Raji (cell line): ENCODE measurements around the gene EREG.

Source experiments
- POLR2A ChIP-seq: IDR thresholded peaks from 2 replicates; pipeline ENCODE4 v1.6.1; 2011; ENCODE audit warnings: low read depth, low read length, control low read depth; ENCODE audit not compliant: insufficient read depth

The EREG gene

DNA sequence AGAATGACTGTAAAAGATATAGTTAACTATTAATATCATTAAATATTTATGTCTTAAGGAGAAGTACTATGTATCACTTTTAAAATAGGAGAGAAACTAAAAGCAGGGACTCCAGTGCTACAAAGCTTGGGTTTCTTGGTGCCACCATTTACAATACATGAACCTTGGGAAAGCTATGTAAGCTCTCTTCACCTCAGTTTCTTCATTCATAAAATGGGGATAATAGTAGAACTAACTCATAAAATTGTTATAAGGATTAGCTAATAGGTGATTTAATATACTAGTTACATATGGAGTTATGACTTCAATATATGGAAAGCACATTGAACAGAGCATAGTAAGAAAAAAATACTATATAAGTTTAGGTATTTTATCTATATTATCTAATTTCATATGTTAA lies 33.0 kb upstream of the EREG start:
- TF ChIP-seq POLR2A, result no peak

DNA sequence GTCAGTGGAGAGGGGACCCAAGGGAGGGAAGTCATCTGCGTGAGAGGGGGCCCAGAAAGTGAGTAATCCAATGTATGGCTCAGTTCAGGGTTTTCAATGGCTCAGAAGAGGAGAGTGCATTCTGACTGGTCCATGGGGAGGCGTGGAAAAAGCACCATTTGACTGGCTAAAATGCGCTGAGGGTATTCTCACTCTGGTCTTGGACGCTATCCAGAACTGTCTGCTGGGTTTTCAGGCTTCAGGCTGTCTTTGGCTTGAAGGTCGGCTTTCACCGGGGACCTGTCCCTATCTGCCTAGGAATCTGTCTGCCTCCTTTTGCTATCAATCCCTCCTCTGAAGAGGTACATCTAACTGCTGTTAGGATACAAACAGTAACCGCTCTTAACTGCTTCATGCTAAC lies 30.3 kb upstream of the EREG start:
- no peak for TF ChIP-seq POLR2A

DNA sequence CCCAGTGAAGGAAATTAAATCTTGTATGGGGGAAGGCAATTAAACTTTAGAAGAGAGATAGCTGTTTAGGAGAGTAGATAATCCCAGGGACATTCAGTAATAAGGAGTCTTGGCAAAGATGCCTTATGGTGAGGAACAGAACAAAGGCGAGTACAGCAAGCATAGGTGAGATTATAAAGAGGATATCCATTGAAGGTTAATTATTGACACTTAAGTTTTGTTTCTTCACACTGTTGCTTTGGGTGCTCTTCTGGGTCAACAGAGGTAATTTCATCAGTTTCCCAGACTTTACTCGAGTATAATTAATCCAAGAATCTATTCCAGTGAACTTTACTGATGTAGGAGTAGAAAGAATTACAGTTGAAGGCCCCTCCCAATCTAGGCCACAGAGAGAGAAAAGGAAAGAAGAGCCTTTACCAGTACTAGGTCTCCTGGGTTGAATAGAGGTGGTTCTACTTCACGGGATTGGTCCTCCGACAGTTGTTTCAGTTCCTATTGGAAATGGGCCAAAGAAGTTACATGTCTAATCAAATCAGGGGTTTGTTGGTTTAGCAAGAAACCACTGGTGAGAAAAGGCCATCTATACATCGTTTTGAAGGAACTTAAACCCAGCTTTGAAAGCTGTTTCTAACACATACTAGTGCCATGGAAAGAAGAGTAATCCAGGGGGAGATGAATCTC lies 29.5 kb upstream of the EREG start:
- TF ChIP-seq POLR2A, result no peak

DNA sequence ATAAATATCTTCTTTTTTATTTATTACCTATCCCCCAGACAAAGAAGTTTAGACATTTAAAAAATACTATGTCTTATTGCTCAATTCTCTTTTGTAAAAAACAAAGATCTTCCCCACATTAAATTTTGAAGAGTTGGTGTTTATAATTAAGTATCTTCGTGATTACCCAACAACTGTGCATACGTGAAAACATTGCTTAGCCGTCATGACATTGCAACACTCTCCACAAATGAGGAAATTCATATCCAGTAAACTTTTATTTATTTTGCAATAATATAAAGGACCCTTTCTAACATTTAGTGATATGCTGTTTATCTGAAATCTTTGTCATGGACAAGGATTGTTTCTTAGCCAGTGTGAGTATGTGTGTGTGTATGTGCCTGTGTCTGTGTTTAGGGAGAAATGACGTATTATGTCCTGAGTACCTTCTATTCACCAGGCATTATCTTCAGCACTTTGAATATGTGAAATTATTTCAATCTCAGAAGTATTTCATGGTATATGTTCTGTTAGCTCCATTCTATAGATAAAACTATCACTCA lies 26.1 kb upstream of the EREG start:
- no peak for TF ChIP-seq POLR2A

DNA sequence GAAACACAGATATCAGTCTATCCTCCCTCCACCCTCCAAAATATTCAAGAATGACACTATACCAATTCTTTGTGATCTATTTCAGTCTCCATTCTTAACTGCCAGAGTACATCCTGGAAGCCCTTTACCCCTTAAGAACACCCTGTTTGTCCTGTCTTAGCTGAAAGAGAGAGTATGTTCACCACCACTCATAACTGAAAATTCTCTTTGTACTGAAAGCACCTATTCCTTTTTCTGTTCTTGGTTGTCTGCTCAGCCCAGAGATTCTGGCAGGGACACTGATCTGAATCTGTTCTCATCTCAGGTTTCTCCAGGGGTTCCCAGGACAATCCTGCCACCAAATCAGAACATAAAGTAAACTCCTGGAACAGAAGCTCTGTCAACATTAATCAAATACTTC lies 25.4 kb upstream of the EREG start:
- no peak for TF ChIP-seq POLR2A

DNA sequence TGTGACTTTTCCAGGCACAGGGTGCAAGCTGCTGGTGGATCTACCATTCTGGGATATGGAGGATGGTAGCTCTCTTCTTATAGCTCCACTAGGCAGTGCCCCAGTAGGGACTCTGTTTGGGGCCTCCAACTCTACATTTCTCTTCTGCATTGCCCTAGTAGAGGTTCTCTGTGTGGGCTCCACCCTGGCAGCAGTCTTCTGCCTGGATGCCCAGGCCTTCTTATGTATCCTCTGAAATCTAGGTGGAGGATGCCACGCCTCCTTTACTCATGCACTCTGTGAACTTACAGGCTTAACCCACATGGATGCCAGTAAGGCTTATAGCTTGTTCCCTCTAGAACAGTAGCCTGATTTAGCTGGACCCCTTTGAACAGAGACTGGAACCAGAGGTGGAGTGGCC lies 20.9 kb upstream of the EREG start:
- TF ChIP-seq POLR2A, result no peak

DNA sequence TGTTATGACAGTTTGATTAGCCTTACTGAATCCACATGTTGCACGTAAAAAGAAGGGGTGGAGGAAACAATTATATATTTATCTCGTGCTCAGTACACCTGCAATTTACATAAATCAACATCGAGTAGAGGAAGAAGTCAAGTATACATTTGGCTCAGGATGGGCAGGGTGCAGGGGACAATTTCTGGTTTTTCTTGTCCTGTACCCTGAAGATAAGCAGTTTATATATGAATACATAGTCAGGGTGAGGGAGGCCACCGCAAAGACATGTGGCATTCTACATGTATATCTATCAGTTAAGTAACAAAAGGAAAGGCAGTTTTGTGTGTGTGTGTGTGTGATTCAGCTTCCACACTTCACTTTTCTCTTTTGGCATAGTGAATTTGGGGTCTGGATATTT lies 11.1 kb upstream of the EREG start:
- no peak for TF ChIP-seq POLR2A

DNA sequence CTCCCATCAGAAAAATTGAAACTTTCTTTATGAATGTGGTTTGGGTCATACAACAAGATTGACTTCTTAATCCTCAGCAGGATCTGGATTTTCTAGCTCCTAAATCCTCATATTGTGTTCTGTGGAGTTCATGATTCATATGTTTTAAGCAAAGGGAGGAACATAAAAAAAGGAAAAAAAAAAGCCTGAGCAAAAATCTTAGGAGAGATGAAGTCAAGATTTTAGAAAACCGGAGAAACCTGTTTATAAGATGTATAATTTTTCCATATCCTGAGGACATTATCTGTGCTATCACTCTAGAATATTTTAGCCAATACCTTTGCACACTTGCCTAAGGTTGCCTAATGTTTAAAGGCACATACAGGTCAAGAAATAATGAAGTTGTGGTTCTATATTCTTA lies 7.0 kb upstream of the EREG start:
- TF ChIP-seq POLR2A, result no peak

DNA sequence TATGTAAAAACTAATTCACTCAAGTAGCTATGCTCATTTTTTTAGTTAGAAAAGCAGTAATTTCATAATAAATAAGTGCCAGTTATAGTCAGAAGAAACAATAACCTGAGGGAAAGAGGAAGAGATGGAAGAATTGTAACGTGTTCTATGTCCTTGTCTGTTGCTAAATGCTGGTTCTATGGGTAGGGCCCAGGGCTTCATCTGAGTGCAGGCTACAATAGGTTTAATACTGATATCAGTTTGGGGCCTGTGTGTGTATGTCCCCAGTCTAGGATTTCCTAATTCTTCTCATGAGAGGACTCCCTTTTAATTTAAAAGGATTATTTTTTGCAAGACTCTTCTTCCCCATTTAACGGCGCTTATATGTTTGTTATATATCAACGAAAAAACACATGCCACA lies 3.3 kb upstream of the EREG start:
- TF ChIP-seq POLR2A, result no peak

DNA sequence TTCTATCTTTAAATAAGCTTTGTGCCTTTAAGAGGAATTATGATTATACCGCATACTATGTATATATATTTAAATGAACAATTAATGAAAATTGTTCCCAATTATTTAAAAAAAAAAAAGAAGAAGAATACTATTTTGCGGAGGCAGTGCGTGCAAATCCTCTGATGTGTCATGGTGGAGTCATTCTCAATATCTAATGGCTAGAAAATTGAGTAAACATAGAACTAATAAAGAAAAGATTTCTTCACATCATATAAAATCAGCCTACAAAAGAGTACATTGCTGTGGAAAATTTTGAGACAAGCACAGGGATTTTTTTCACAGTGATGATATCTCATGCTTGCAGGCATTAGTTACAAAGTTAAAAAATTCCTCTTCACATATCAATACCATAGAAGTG lies 2.6 kb upstream of the EREG start:
- TF ChIP-seq POLR2A, result no peak

DNA sequence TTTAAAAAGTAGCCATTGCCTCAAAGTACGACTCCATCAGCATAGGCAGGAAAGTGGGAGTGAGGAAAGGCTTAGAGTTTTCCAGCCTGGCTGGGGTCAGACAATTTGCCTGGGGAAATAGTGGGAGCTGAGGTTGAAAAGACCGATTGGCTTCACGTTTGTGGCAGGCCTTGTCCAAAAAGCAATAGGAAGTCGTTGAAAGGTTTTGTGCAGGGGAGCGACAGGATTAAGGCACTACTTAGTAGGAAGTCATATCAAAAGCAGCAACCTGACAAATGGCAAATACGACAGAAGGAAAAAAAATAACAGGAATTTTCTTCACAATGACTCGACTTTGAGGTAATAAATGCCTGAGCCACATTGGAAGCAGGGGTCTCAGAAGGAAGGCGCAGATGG lies 691 bp upstream of the EREG start:
- TF ChIP-seq POLR2A, result no peak

DNA sequence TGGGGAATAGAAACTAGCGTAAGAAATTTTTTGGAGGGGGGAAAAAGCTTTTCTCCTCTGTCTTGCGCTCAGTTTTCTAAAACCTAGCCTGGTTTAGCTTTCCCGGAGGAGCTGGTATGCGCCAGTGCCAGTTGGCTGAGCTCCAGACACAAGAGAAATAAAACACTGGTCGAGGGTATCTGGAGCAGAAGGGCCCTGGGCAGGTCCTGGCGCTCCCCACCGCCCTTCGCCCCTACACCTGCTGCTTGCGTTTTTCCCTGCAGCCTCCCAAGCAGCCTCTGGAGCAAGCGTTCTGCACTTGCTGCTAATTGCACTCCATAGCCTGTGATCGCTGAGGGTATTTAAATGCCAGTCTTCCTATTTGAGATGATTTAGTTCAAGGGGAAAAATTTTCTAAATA lies 816 bp downstream of the EREG start:
- no peak for TF ChIP-seq POLR2A

DNA sequence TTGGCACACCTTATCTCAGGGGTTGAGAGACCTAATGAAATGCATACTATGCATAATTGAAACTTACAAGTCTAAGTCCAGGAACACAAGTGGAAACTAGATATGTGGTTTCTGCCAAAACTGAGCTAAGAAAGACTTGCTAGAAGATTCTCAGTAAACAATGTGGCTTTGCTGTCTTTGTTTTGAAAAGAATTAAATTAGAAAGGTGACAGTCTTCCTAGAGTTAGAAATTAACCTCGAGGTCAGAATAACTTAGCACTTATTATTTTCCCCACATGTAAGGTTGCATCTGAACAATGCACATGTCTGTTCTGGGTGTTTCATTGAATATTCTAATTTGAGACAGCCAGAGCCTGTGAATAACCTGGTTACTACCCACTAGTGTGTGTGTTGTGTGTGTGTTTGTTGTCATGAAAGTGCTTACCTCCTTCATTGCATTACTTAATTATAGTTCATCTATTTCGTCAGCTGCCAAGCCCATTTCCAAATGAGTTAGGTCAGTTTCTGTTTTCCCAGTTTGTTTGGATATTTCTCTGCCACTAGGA lies 1.5 kb downstream of the EREG start:
- TF ChIP-seq POLR2A, result no peak

DNA sequence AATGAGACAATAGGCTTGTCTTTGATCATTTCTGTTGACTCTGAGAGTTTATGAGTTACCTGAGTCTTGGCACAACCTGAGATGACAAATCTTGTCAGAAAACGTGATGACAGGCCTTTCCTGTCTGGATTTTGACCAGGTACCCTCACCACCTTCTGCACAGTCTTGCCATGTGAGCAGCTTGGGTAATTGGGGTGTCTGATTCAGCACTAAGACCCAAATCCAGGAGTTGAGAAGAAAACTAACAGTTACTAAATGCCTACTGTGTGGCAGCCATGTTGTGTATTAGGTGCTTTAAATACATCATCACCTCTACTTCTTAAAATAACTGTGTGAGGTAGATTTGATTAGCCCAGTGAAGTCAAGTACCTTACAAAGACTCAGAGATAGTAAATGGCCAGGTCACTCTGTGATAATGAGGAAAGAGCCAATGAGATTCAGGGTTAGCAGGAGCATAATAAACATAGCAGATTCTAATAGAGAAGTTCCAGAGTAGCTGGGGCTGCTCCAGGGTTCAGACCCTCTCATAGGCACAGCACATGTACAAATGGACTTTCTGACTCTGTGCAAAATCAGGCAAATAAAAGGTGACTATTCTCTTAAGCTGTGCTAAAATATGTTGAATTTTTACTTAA lies 2.8 kb downstream of the EREG start:
- TF ChIP-seq POLR2A, result no peak

DNA sequence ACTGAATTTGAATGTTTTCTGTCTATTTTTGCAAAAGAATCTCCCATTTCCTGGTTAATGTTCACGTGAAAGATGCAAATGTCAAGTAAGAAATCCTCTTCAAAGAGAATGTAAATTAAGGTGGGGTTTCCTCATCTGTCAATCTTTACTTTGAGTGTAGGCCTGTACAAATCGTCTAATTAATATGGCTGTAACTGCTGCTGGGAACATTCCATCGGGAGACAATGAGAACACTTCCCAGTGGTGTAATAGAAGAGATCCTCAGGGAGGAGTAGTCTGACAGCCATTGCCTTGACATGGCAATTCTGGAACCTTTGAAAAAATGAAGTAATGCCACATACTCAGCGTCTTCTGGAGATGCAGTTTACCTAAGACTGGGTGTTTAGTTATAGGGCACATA lies 3.7 kb downstream of the EREG start:
- TF ChIP-seq POLR2A, result no peak

DNA sequence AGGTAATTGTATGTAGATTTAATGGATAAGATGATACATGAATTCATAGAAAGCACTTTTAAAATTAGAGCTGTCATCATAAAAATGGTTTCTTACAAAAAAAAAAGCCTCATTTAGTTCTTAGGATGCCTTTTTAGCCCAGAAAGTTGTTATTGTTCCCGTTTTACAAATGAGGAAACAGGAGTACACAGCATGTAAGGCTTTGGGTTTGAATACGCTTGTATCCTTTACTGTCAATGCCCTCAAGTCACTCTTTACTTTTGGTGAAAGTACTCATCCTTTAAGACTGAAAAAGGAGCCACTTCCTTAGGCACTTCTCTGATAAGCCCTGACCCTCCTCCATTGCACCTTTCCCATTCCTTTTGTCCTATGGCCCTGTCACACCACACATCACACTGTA lies 4.9 kb downstream of the EREG start:
- no peak for TF ChIP-seq POLR2A
